Esophagus muscularis mucosa (tissue), 3 donors: ENCODE measurements around the gene DOCK1.

ENCODE experiments used
- CTCF ChIP-seq, 3 experiments: fragments of 200-600 bp in 2 of 3; fragments of 450-650 bp in 1 of 3; sonication (generic) in 2 of 3; IDR thresholded peaks; one replicate each; pipeline ENCODE4 v1.5.1; 2017 to 2019; ENCODE audit warnings: antibody characterized with exemption in 3 of 3, mild to moderate bottlenecking in 2 of 3, moderate library complexity in 1 of 3
- POLR2A ChIP-seq: fragments of 450-650 bp; IDR thresholded peaks from one replicate; pipeline ENCODE4 v1.6.1; 2017; ENCODE audit warnings: antibody characterized with exemption, moderate library complexity, mild to moderate bottlenecking, low read depth
- POLR2AphosphoS5 ChIP-seq, 2 donors: sonication (generic); formaldehyde crosslinking; IDR thresholded peaks; one replicate each; pipeline ENCODE4 v1.6.1; 2017; ENCODE audit warnings: antibody characterized with exemption in 2 of 2

- TF ChIP-seq CTCF (IDR thresholded peaks at IDR 0.05), result no peak
- TF ChIP-seq POLR2AphosphoS5 (IDR thresholded peaks at IDR 0.05), result no peak
- no peak for TF ChIP-seq POLR2A
Measured at GRCh38 chr10:127039435-127039834, 134.2 kb downstream of the DOCK1 start.
